GM23338 (cell line): ENCODE data around the gene ITGB1BP1. TPM values are rescaled to one million over a fixed set of nuclear protein-coding genes. Genes with fewer than 3 reads are reported as not detected.

Source experiments
- EZH2phosphoT487 ChIP-seq: fragments of 200-600 bp; sonication (generic); IDR thresholded peaks from one replicate; pipeline ENCODE4 v1.8.1; 2018; ENCODE audit warnings: antibody characterized with exemption; ENCODE audit not compliant: unreplicated experiment
- JUNB ChIP-seq: IDR thresholded peaks from one replicate; pipeline ENCODE4 v1.6.1; 2016; ENCODE audit warnings: antibody characterized with exemption; ENCODE audit not compliant: unreplicated experiment
- NANOG ChIP-seq: IDR thresholded peaks from 2 replicates; pipeline ENCODE4 v1.6.1; 2016; ENCODE audit warnings: antibody characterized with exemption, borderline replicate concordance
- REST ChIP-seq: IDR thresholded peaks from one replicate; pipeline ENCODE4 v1.6.1; 2018; ENCODE audit warnings: antibody characterized with exemption; ENCODE audit not compliant: unreplicated experiment
- STAT1 ChIP-seq: IDR thresholded peaks from one replicate; pipeline ENCODE4 v1.6.1; 2016; ENCODE audit warnings: antibody characterized with exemption; ENCODE audit not compliant: unreplicated experiment
- ZNF114 ChIP-seq: fragments of 250-450 bp; sonication (Bioruptor Pico); IDR thresholded peaks from 2 replicates; pipeline ENCODE4 v1.5.0; 2020; ENCODE audit warnings: mild to moderate bottlenecking, moderate library complexity
- ZNF462 ChIP-seq: fragments of 250-450 bp; sonication (Bioruptor Pico); IDR thresholded peaks from 2 replicates; pipeline ENCODE4 v1.5.0; 2020; ENCODE audit warnings: mild to moderate bottlenecking, moderate library complexity
- polyA plus RNA-seq: library from polyadenylated mRNA; unstranded; fragments of >200 nt; fragmentation: Nextera tagmentation; extraction: Ambion mirVana; gene quantifications from 2 replicates; pipeline ENCODE4 v1.2.1, GENCODE V29; 2016
- total RNA-seq: library from RNA; depleted of rRNA; stranded (reverse); fragments of >200 nt; shearing (Covaris generic); gene quantifications from 2 replicates; pipeline ENCODE4 v1.2.3, GENCODE V29; 2014

ITGB1BP1 gene
- total and polyA plus RNA-seq, 2 experiments from 2014 or later = 29.1 to 63.5 TPM

GRCh38 chr2:9400268-9401058 lies 22.9 kb downstream of the ITGB1BP1 start (continued):
- TF ChIP-seq REST (no peak), ZNF462 (no peak), NANOG (no peak), STAT1 (no peak), ZNF114 (CRISPR knock-in tag) (no peak), JUNB (no peak), EZH2phosphoT487 (no peak)
